ENCODE data around the gene MAS1.

GRCh38 chr6:159897603-159898002, 6.8 kb downstream of the MAS1 start:
- no peak for TF ChIP-seq JUNB (IDR thresholded peaks at IDR 0.05)
- TF ChIP-seq LARP7 (IDR thresholded peaks at IDR 0.05): no peak
- no peak for TF ChIP-seq ZZZ3 (IDR thresholded peaks at IDR 0.05; ENCODE audit: control insufficient read depth, insufficient read length, low read depth)
- no peak for TF ChIP-seq CTCF (IDR thresholded peaks at IDR 0.05 in 2 of 3, conservative IDR thresholded peaks at IDR 0.05 in 1 of 3; ENCODE audit: control insufficient read depth in 2 of 3, extremely low read depth in 1 of 3, insufficient read depth in 1 of 3, low read depth in 3 of 3, low read length in 3 of 3)
- TF ChIP-seq REST (IDR thresholded peaks at IDR 0.05; ENCODE audit: low read depth, low read length): no peak
- no peak for TF ChIP-seq BCL3 (IDR thresholded peaks at IDR 0.05; ENCODE audit: borderline replicate concordance, insufficient read depth, low read depth, low read length, poor library complexity, severe bottlenecking)
- no peak for TF ChIP-seq POLR2AphosphoS5 (IDR thresholded peaks at IDR 0.05; ENCODE audit: low read length)
- no peak for TF ChIP-seq SKIL (IDR thresholded peaks at IDR 0.05; ENCODE audit: low read depth, poor library complexity, severe bottlenecking)
- no peak for TF ChIP-seq IRF3 (IDR thresholded peaks at IDR 0.05)
- no peak for TF ChIP-seq POLR2A (IDR thresholded peaks at IDR 0.05; ENCODE audit: low read depth, low read length)

All from GM12878 (cell line).